Measurements from ENCODE around the gene ITPK1. TPM values are rescaled to one million over a fixed set of nuclear protein-coding genes. Genes with fewer than 3 reads are reported as not detected.

The ITPK1 gene
- total RNA-seq, 1 experiment from 2014 or later: 66.2 TPM

DNA sequence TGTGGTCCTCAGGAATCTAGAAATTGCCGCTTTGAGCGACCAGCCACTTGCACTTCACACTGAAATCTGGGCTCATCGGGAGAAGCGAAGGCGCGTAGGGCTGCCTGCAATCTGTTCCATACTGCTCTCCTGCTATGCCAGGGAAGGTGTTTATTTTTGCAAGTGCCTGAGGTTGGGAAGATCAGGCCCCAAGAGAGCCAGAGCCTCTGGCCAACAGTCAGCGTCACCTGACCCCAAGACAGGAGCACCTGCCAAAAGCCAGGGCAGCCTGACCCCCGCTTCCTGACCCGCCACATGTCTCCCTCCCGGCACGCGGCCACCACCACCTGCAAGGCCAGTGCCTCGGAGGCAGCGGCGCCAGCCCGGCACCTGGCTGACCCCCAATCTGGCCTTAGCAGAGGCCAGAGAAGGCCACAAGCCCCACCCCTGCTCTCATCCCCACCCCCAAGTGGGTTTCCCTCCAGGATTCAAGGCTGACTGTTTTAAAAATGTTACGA is 98.4 kb downstream of the ITPK1 start:
- Histone ChIP-seq H3K27me3 (ENCODE audit: low read length) (no peaks in the 10 kb centered on the region), H3K9me2 (replicated peaks; ENCODE audit: low read length) (no peaks in the 10 kb centered on the region), H3K9me3 (ENCODE audit: low read length) (no peaks in the 10 kb centered on the region), H3K9ac (ENCODE audit: low read length) (no peak overlapping the region), H3K79me2 (ENCODE audit: low read length) (no peaks in the 10 kb centered on the region), H3K4me3 (ENCODE audit: low read length) (no peak overlapping the region), H3K4me2 (ENCODE audit: low read length) (no peak overlapping the region), H3K27ac (ENCODE audit: low read length) (no peak overlapping the region), H2AFZ (ENCODE audit: low read length) (no peak overlapping the region), H4K20me1 (ENCODE audit: low read length) (no peaks in the 10 kb centered on the region), H3K4me1 (ENCODE audit: insufficient read depth, low read length) (no peaks in the 10 kb centered on the region), H3K36me3 (ENCODE audit: low read depth, low read length) (no peaks in the 10 kb centered on the region), H3F3A (ENCODE audit: low read length, unreplicated experiment) (no peaks in the 10 kb centered on the region)
- TF ChIP-seq EZH2 (IDR thresholded peaks at IDR 0.05; ENCODE audit: low read length, unreplicated experiment) (no peak), EZH2phosphoT487 (IDR thresholded peaks at IDR 0.05; ENCODE audit: borderline replicate concordance, low read length) (no peak)
- TF ChIP-seq, protein P1, sequence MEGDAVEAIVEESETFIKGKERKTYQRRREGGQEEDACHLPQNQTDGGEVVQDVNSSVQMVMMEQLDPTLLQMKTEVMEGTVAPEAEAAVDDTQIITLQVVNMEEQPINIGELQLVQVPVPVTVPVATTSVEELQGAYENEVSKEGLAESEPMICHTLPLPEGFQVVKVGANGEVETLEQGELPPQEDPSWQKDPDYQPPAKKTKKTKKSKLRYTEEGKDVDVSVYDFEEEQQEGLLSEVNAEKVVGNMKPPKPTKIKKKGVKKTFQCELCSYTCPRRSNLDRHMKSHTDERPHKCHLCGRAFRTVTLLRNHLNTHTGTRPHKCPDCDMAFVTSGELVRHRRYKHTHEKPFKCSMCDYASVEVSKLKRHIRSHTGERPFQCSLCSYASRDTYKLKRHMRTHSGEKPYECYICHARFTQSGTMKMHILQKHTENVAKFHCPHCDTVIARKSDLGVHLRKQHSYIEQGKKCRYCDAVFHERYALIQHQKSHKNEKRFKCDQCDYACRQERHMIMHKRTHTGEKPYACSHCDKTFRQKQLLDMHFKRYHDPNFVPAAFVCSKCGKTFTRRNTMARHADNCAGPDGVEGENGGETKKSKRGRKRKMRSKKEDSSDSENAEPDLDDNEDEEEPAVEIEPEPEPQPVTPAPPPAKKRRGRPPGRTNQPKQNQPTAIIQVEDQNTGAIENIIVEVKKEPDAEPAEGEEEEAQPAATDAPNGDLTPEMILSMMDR (conservative IDR thresholded peaks at IDR 0.05; ENCODE audit: low read depth, low read length): no peak
- DNase-seq: no peak
- POLR2A ChIA-PET (ENCODE audit: unreplicated experiment): no interaction called here
- no peak for ATAC-seq
- CTCF ChIA-PET: no interaction called here
- intact Hi-C loops (cut with micrococcal nuclease): no loop called here
- no TSS peak for BruUV-seq (replicated peaks)

DNA sequence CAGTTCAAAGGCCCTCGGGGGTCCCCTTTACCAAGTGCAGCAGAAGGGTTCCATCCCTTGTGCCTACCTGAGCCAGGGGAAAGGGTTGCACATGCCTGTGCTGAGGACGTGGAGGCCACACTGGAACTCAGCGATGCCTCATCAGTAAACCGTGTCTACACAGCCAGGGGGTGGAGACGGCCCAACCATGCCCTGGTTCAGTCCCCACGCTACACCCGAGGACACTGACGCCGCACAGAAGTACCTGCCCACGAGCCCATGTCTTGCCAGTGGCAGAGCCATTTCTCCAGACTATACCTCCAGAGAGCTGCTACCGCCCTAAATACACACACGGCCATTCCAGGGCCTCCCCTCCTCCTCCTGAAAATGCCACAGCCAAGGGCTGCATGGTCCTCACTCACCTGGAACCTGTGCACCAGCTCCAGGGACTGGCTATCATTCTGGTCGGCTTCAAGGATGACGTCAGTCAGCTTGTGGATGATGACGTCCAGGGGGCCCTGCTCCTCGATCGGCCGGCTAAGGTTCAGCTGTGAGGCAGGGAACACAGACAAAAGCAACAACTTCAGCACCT is 99.4 kb downstream of the ITPK1 start:
- Histone ChIP-seq H2AFZ (ENCODE audit: low read length) (no peak overlapping the region), H3K9ac (ENCODE audit: low read length) (no peak overlapping the region), H3K79me2 (ENCODE audit: low read length) (no peaks in the 10 kb centered on the region), H3K4me2 (ENCODE audit: low read length) (no peak overlapping the region), H3F3A (ENCODE audit: low read length, unreplicated experiment) (no peaks in the 10 kb centered on the region), H3K4me1 (ENCODE audit: insufficient read depth, low read length) (no peaks in the 10 kb centered on the region), H3K36me3 (ENCODE audit: low read depth, low read length) (no peaks in the 10 kb centered on the region), H3K9me2 (replicated peaks; ENCODE audit: low read length) (no peaks in the 10 kb centered on the region), H3K4me3 (ENCODE audit: low read length) (no peak overlapping the region), H3K27ac (ENCODE audit: low read length) (no peak overlapping the region), H4K20me1 (ENCODE audit: low read length) (no peaks in the 10 kb centered on the region), H3K9me3 (ENCODE audit: low read length) (no peaks in the 10 kb centered on the region), H3K27me3 (ENCODE audit: low read length) (no peaks in the 10 kb centered on the region)
- ChIA-PET CTCF (no interaction called here), POLR2A (ENCODE audit: unreplicated experiment) (no interaction called here)
- no peak for ATAC-seq
- no peak for TF ChIP-seq EZH2phosphoT487 (IDR thresholded peaks at IDR 0.05; ENCODE audit: borderline replicate concordance, low read length)
- intact Hi-C loops (cut with micrococcal nuclease): no loop called here
- no TSS peak for BruUV-seq (replicated peaks)
- DNase-seq: no peak

DNA sequence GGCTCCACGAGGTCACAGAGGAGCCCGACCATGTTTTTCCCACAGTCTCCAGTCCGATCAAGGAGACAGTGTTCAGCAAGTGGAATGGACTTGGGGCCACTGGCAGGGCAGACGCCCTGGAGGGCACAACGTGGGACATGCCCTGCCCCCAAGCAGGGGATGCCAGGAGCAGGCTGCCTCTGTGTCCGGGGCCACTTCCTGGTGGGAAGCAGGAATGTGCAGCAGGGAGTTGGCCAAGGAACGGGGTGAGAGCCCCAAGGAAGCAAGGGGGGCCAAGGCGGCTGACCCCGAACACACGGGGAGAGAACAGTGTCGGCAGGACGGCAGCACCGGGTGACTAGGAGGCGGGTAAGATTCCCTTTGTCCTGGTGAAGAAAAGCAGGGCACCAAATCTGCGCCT is 100.2 kb downstream of the ITPK1 start:
- no peaks in the 10 kb centered on the region for H3K9me3 ChIP-seq (ENCODE audit: low read length)
- no peak overlapping the region for H2AFZ ChIP-seq (ENCODE audit: low read length)
- no peaks in the 10 kb centered on the region for H3K4me1 ChIP-seq (ENCODE audit: insufficient read depth, low read length)
- ATAC-seq: no peak
- DNase-seq: no peak
- ChIA-PET POLR2A (ENCODE audit: unreplicated experiment) (no interaction called here), CTCF (no interaction called here)
- no peaks in the 10 kb centered on the region for H3K79me2 ChIP-seq (ENCODE audit: low read length)
- TF ChIP-seq EZH2phosphoT487 (IDR thresholded peaks at IDR 0.05; ENCODE audit: borderline replicate concordance, low read length) (no peak), EZH2 (IDR thresholded peaks at IDR 0.05; ENCODE audit: low read length, unreplicated experiment) (no peak)
- TF ChIP-seq, protein P1 (conservative IDR thresholded peaks at IDR 0.05; ENCODE audit: low read depth, low read length): no peak
- intact Hi-C loops (cut with micrococcal nuclease): no loop called here
- no peaks in the 10 kb centered on the region for H4K20me1 ChIP-seq (ENCODE audit: low read length)
- H3K27ac ChIP-seq (ENCODE audit: low read length): no peak overlapping the region
- no peak overlapping the region for H3K4me2 ChIP-seq (ENCODE audit: low read length)
- H3K36me3 ChIP-seq (ENCODE audit: low read depth, low read length): no peaks in the 10 kb centered on the region
- no peaks in the 10 kb centered on the region for H3K27me3 ChIP-seq (ENCODE audit: low read length)
- H3F3A ChIP-seq (ENCODE audit: low read length, unreplicated experiment): no peaks in the 10 kb centered on the region
- H3K9ac ChIP-seq (ENCODE audit: low read length): no peak overlapping the region
- BruUV-seq (replicated peaks): no TSS peak
- no peaks in the 10 kb centered on the region for H3K9me2 ChIP-seq (replicated peaks; ENCODE audit: low read length)
- no peak overlapping the region for H3K4me3 ChIP-seq (ENCODE audit: low read length)

All from PC-3 (cell line).